Middle frontal gyrus (tissue), 1 donor: ENCODE results near the gene RASSF6.
"Not testable (repeated sequence)": the region's sequence is repeated elsewhere in the genome, so short reads cannot be mapped to it uniquely, and the experiment has no call there.

Source experiments
- DNase-seq: peaks from one replicate; pipeline ENCODE4 v3.0.0-alpha.2; 2015; ENCODE audit warnings: low spot score; ENCODE audit errors: extremely low spot score

RASSF6 gene

GRCh38 chr4:73612032-73612431 is 8.2 kb downstream of the RASSF6 start:
- no peak for DNase-seq

DNA sequence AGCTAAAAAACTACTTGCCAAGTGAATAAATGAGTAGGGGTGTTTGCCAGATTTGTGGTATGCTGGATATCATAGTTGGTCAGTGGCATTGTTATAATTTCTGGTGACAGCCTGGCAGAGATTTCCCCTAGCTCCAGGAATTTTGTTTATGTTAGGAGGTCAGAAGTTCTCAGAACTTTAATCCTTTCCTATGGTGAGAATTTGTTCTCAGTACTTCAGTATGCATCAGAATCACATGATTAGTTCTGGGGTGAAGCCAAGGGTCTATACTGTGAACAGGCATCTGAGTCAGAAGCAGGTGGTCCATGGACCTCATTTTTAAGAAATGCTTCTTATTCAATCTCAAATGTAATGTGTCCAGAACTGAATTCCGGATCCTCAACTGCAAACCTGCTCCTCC is 10.5 kb downstream of the RASSF6 start:
- no peak for DNase-seq

DNA sequence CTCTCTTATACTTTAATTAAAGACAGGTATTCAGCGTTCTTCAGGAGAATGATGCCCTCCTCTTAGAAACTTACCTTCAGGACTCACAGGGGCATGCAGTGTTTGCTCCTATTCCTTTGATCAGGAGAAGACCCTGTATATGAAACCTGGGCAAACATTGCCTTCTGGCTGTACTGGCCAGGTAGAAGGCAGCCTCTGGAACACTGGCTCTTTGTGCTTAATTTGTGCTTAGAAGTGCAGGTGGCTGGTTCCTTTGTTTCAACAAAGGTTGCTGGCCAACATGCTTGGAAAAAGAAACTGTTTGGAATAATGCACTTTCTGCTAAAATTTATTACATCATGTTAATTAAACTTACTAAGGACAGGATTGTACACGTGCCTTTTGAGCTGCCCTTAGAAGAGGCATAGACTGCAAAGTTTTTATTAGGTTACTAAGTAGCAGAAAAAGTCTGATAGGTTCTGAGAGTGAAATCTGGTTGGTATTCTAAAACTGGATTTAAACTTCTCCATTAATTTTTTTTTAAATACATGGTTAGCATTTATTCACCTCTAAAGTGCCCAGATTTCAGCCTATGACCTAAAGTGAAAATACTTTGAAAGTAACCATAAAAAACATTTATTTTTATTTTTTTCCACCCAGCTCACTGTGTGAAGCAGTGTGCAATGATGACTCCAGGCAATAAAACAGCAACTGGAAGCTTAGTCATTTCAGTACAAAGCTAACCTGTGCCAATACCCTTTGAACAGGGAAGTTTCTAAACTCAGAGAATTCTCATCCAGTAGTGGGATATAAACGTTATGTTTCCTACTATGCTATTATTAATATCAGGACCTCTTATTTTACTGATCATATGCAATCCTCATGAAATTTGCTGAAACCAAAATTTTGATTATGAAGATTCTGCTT is 11.3 kb downstream of the RASSF6 start:
- DNase-seq, result no peak

DNA sequence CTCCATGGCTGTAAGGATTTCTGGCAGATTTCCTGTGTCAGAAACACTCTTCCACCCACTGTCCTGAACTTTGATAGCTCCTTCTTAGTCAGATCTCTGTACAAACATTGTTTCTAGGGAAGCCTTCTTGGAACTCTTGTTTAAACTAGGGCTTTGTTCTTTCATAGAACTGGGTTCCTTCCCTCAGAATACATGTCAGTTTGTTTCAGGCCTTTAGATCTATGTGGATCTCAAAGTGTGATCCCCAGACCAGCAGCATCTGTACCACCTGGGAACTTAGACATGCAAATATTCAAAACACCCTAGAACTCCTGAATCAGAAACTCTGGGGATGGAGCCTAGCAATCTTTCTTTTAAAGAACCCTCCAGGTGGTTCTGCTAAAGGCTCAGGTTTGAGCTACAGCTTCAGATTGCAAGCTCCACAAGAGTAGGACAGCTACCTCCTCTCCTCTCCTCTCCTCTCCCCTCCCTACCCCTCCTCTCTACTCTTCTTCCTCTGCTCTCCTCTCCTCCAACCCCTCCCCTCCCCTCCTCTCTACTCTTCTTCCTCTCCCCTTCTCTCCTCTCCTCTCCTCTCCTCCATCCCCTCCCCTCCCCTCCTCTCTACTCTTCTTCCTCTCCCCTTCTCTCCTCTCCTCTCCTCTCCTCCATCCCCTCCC is 12.7 kb downstream of the RASSF6 start:
- DNase-seq, result no peak

- no peak for DNase-seq
Observed at GRCh38 chr4:73606465-73606974, 13.7 kb downstream of the RASSF6 start.

- no peak for DNase-seq
Observed at GRCh38 chr4:73603854-73604584, 16.2 kb downstream of the RASSF6 start.

DNA sequence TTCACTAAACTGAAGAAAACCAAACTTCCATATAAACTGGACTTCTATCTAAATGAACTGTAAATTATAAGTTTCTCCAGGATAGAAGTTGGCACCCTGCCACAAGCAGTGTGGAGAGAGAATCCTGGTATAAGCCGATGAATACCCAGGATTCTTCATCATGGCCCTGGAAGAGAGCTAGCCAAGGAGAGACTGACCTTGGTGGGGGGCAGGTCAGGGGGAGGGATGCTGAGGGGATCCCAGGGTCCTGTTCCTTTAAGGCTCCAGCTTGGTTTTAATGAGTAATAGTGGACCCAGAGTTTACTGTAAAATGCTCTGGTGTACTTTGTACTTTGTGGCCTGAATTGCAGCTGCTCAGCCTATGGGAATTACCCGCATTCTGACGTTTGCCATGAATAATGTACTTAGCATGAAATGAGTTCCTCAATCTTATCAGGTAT is 16.9 kb downstream of the RASSF6 start:
- no peak for DNase-seq

DNA sequence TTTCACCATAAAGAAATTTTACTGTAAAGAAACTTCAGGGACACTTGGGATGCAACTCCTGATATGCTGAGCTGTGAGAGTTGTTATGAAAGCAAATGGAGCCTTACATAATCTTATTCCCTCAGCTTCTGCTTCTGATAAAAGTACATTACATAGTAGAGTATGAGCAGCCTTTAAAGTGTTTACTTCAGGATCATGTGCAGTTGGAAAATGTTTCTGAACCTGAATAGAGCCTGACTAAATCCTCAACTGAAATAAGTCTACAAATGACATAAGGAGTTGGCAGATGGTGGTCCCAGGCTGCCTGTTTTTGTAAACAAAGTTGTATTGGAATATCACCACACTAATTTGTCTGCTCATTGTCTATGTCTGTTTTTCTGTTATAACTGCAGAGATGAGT is 19.3 kb downstream of the RASSF6 start:
- DNase-seq, result no peak

DNA sequence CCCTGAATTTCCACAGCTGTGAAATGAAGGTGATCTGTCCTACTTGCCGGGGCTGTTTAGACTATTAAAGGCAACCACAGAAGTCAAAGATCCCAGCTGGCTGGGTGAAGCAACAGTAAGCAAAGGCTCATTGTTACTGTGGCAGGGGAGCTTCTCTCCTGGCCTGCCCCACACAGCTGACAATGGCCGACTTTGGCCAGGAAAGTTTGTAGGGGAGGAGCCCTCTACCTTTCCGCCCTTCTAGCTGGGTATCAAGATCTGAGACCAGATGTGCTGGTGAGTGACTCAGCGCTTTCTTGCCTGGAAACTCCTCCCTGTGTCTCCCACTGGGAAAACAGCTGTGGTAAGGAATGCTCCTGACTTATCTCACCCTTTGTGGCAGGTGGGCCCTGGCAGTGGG is 21.1 kb downstream of the RASSF6 start:
- no peak for DNase-seq

GRCh38 chr4:73597594-73597993 is 22.6 kb downstream of the RASSF6 start:
- DNase-seq, result no peak

GRCh38 chr4:73597183-73597582 is 23.1 kb downstream of the RASSF6 start:
- not testable (repeated sequence) for DNase-seq

- DNase-seq, result no peak
Observed at GRCh38 chr4:73596001-73596400, 24.2 kb downstream of the RASSF6 start.

DNA sequence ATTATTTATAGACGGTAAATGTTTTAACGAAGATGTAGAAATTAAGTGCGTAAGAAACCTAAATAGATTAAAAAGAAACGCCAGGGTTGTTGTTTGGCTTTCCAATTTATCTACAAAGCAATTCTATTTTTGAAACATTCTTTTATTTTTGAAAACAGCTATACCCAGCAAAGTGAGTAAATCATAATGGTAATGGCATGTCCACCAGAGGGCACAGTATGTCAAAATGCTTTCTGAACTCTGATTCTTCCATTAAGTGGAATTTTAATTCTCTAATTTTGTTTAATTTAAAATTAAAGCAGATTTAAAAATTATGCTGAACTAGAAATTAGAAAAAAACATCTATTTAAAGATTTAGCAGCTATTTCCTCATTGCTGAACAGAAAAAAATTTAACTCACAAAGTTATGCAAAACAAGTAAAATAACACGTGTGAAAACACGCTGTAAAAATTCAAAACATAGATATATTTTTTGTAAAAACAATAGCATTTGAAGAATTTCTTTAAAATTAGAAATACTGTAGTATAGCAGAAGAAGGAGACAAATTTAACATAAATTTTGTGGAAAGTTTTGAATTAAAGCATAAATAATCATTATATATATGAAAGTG is 26.5 kb downstream of the RASSF6 start:
- DNase-seq, result no peak

DNA sequence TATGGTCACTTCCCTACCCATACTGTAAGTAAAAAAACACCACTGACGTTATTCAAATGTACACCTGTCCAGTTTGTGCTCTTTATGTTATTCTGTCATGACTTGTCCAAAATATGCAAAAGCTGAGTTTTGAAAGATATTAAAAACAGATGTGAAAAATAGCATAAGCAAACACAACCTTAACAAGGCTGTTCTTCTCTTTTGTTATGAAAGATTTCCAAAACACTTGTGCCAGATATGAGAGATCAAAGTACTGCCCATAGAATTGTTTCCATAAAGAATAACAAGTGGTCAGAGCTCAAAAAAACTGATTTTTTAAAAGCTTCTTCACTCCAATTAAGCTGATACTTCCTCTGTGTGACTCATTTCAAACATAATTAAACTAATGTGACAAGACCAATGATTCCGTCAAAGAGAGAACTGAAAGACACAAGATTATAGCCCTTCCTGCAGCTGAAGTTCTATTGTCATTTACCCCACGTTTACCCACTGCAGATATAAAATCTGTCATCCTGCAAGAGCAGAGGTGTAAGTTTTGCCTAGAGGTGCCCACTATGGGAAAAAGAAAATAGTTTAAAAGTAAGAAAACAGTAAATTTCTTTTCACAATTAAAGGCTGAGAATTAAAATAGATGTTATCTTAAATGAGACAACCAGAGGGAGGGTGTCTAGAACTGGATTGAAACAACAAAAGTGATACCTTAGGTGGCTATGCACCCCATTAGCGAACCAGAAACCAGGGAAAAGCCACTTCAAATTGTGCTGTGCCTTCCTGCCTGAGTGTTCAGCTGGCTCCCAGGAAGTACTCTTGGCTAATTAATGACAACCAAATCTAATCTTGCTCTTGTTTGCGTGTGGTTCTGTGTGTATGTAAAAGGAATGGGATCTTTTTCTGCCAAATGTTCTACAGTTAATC is 30.1 kb downstream of the RASSF6 start:
- no peak for DNase-seq

DNA sequence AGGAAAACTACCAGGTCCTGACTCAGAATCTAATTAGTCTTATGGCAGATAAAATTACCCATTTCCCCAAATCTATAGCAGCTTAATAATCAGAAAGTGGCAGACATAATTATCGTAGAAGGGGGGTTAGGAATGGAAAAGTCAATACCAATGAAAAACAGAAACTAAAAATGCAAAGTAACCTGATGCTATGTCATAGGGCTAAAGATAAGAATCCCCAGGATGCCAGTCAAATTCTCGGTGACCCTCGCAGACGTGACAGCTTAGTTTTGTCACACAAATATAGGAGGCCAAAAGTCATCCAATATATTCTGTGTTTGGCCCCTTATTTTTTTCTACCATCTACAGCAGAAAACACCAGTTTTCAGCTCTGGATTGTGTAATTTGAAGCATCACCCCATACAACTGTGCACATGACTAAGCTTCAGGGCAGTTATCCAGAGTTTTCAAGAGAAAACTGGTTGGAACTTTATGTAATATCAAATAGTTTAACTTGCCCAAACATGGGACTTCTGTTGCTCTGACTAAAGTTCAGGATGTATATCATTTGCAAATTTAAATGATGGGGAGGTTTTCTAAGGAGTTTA is 30.9 kb downstream of the RASSF6 start:
- DNase-seq, result no peak

GRCh38 chr4:73588613-73589012 is 31.6 kb downstream of the RASSF6 start:
- DNase-seq, result no peak

- DNase-seq, result no peak
Observed at GRCh38 chr4:73586666-73587065, 33.6 kb downstream of the RASSF6 start.

DNA sequence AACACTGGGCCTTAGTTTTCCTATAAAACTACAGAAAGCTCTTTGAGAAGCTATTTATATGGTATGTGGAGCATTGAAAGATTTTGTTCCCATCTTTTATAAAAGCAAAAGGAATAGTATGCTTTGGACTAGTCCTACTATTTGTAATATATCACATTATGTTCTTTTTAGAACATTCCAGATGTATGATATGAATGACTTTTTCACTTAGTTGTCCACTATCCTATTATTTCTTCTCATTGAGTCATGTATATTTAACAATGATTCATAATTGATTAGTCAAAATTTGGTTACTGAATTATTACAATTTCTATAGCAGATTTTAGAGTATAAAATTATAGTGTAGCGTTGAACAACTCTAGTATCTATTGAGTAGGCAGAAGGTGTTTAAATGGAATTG is 34.2 kb downstream of the RASSF6 start:
- no peak for DNase-seq

GRCh38 chr4:73585345-73585744 is 34.9 kb downstream of the RASSF6 start:
- DNase-seq, result no peak

DNA sequence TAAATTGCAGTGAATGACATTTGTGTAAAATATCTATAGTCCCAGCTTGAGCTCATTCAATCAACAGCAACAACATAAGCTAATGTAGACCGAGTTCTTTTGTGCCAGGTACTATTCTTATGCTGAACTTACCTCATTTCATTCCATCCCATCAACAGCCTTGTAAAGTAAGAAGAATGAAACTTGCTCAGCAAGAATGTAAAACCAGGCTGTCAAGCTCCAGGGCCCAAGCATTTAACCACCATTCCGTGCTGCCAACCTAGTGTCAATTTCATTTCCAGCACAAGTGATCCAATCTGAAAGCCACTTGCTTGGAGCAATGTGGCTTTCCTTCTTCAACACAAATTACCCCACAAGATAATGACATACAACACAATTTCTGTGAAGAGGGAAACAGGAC is 36.6 kb downstream of the RASSF6 start:
- no peak for DNase-seq
